Measurements from ENCODE around the gene IGFBP5.

- TF ChIP-seq EP300 (IDR thresholded peaks at IDR 0.05): no peak
- no peak for TF ChIP-seq CTCF (IDR thresholded peaks at IDR 0.05)
Observed at GRCh38 chr2:216733046-216733445, 37.7 kb upstream of the IGFBP5 start.

Measured in tibial nerve (tissue), 4 donors.